DMS79 treated with DMSO at 0.1 percent for 48 hours (cell line): ENCODE measurements around the gene NDUFB3.
"Not testable (repeated sequence)": the region's sequence is repeated elsewhere in the genome, so short reads cannot be mapped to it uniquely, and the experiment has no call there.

Source experiments
- DNase-seq: peaks from one replicate; lab custom pipeline; 2025; lab: John Stamatoyannopoulos, UW

Gene NDUFB3

DNA sequence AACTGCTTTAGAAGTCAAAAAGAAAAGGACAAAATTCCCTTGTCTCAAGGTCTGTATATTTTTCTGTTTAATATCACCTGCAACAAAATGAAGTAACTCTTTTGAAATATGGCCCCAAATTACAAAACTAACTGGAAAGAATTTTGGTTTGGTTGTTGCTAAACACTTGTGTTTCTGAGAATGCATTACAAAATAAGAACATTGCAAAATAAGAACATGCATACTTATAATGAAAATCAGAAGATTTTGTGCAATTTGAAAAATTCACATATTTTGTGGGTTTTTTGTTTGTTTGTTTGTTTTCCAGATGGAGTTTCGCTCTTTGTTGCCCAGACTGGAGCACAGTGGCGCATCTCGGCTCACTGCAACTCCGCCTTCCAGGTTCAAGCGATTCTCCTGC is 21.8 kb downstream of the NDUFB3 start:
- no peak for DNase-seq

DNA sequence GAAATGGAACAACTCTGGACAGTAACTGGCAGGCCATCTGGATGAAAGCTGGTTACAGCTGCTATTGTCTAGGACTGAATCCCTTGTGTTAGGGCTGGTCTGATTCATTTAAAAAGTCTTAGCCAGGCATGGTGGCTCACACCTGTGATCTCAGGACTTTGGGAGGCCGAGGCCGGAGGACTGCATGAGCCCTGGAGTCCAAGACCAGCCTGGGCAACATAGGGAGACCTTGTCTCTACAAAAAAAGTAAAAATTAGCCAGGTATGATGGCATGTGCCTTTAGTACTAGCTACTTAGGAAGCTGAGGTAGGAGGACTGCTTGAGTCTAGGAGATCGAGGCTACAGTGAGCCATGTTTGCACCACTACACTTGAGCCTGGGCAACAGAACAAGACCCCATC is 28.7 kb downstream of the NDUFB3 start:
- DNase-seq: no peak

DNA sequence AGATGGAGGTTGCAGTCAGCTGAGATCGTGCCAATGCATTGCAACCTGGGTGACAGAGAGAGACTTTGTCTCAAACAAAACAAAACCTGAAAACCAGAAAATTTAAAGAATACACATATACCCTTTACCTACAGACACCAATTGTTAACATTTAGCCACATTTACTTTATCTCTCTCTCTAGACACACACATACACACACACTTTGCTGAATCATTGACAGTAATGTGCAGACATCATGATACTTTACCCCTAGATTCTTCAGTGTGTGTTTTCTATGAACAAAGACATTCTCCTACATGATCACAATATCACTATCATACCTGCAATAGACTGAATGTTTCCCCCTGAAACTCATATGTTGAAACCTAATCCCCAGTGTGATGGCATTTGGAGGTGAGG is 34.0 kb downstream of the NDUFB3 start:
- no peak for DNase-seq

DNA sequence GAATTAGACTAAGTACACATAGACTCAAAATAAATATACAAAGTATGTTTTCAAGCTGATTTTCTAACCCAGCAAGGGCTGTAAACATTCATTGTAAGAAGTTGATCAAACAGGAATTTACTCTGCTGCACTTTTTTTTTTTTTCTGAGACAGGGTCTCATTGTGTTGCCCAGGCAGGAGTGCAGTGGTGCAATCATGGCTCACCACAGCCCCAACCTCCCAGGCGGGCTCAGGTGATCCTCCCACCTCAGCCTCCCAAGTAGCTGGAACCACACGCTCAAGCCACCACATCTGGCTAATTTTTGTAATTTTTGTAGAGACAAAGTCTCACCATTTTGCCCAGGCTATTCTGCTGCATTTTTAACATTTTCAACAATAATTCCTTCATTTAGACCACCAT is 35.8 kb downstream of the NDUFB3 start:
- DNase-seq: no peak

DNA sequence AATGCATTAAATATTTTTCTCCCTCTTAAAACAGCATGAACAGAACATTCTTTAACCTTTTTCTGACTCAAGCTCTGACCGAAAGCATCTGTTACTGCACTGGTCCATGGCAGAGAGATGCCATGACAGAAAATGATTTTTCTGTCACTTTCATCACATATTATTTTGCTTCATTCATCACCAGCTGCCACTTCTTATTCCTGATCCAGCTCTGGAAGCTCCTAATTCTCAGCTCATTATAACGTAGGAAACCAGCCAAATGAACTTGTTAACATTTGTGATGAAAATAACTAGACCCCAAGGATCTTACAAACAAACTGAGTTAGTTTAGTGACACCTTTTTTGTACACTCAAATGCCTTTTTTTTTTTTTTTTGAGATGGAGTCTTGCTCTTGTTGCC is 36.5 kb downstream of the NDUFB3 start:
- no peak for DNase-seq

DNA sequence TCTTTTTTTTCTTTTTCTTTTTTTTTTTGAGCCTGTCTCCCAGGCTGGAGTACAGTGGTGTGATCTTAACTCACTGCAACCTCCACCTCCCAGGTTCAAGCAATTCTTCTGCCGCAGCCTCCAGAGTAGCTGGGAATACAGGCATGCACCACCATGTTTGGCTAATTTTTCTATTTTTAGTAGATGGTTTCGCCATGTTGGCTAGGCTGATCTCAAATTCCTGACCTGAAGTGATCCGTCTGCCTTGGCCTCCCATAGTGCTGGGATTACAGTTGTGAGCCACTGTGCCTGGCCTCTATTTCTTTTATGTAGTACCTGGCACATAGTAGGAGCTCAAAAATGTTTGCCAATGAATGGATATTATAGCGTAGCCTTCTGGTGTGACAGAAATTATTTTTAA is 37.4 kb downstream of the NDUFB3 start:
- DNase-seq: no peak

DNA sequence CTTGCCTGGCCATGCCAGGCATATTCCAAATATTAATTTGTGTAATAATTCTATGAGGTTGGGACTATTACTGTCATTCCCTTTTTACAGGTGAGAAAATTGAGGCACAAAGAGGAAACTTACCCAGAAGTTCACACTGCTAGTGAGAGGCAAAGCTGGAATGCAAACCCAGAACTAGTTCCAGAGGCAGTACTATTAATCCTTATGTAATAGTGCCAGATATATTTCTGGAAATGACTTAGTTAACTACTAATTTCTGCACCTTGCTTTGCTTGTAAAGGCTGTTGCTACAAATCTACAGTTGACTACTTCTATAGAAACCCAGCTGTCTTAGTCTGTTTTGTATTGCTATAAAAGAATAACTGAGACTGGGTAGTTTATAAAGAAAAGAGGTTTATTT is 38.8 kb downstream of the NDUFB3 start:
- DNase-seq: no peak

DNA sequence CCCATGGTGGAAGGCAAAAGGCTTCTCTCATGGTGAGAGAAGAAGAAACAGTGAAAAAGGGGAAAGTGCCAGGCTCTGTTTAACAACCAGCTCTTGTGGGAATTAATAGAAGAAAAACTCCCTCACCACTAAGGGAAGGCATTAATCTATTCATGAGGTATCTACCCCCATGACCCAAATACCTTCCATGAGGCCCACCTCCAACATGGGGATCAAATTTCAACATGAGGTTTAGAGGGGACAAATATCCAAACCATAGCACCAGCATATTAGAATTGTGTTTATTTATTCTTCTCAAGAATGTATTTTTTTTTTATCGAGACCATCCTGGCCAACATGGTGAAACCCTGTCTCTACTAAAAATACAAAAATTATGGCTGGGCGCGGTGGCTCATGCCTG is 39.3 kb downstream of the NDUFB3 start:
- DNase-seq: no peak

DNA sequence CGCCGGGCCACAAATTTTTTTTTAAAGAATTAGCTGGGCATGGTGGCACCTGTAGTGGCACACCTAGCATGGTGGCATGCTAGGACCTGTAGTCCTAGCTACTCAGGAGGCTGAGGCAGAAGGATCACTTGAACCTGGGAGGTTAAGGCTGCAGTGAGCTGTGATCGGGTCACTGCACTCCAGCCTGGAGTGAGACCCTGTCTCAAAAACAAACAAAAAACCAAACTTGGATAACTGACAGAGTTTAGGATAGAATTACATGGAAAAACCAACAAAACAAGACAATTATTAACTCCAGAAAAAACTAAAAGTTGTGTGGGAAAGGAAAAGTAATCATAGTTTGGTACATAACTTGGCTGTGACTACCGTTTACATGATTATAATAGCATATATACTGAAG is 42.5 kb downstream of the NDUFB3 start:
- no peak for DNase-seq

DNA sequence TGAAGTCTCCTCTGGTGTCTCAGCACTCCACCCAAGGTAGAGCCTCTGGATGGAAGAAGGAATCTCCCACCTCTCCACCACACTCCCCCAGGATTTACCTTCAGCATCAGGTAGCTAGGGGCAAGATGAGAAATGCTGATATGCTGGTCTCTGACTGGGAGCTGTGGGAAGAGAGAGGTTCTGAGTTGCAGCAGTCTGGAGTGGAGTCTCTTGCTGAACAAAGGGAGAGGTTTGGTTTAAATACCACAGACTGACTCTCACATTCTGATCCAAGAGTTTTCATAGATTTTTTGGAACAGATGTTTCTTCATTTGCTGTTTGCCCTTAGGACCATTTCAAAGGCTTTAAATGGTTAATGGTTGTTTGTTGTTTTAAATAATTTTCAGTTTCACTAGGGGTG is 43.0 kb downstream of the NDUFB3 start:
- DNase-seq: no peak

DNA sequence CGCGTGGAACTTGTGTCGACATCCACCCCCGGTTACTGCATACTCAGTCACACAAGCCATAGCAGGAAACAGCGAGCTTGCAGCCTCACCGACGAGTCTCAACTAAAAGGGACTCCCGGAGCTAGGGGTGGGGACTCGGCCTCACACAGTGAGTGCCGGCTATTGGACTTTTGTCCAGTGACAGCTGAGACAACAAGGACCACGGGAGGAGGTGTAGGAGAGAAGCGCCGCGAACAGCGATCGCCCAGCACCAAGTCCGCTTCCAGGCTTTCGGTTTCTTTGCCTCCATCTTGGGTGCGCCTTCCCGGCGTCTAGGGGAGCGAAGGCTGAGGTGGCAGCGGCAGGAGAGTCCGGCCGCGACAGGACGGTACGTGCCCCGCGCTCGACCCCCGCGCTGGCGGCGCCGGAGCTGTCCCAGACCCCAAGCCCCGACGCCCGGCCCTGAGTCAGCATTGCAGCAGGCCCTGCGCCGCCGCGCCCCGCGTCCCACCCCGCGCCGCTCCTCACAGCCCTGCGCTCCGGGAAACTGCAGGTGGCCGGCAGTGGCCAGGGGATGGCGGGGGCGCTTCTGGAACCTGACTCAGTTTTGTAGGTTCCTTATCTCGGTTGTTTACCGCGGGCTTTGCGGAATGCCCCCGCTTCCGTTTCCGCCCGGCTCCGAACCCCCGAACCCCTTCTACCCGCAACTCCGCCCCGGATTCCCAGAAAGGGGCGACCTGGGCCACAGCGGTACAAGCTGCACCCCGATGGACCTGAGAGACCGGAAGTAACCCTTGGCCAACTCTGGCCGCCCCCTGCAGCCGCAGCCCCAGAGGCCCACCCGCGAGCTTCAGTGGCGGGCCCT is 44.5 kb downstream of the NDUFB3 start, which contains the start of gene CFLAR:
Gene CFLAR, plus strand, starts transcription at position 50 of the 844 bp plus-strand sequence. CDS start 13,702 bp downstream, outside the sequence.
- peak; percentile 51 for DNase-seq

DNA sequence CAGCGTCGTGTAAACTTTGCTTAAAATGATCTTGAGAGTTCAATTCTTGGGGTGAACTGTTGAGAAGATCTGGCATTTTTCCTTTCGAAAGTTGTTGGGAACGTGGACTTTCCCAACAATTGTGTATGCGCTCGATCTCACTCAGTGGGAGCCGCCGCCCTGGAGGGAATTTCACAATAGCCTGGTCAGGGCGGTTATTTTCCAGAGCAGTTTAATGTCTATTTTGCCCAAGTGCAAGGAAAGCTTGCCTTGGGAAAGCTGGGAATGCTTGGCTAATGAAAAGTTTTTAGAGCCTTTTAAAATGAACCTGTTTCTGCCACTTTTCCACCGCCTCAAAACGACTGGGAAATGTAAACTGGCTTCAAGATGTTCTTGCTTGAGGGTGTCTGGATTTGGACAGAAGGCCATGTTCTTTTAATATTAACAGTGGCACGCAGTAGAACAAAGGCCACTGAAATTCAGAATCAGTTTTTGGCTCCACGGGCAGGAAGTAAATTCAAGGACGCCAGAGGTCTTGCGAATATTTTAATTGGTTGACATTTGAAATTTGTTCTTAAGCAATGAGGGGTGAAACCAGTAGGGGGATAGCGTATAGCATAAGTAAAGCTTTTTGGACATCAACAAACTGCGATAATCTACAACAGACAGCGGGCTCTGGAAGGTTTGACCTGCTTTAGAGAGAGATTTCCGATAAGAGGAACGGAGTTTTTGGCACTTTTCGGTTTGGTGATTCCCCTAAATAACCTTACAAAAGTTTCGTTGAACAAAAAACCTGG is 45.3 kb downstream of the NDUFB3 start:
- DNase-seq: peak; percentile 82

DNA sequence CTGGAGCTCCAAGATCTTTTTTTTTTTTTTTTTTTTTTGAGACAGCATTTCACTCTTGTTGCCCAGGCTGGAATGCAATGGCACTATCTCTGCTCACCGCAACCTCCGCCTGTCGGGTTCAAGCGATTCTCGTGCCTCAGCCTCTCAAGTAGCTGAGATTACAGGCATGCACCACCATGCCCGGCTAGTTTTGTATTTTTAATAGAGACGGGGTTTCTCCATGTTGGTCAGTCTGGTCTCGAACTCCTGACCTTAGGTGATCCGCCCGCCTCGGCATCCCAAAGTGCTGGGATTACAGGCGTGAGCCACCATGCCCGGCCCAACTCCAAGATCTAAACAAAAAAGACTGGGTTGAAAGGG is 45.9 kb downstream of the NDUFB3 start:
- not testable (repeated sequence) for DNase-seq

DNA sequence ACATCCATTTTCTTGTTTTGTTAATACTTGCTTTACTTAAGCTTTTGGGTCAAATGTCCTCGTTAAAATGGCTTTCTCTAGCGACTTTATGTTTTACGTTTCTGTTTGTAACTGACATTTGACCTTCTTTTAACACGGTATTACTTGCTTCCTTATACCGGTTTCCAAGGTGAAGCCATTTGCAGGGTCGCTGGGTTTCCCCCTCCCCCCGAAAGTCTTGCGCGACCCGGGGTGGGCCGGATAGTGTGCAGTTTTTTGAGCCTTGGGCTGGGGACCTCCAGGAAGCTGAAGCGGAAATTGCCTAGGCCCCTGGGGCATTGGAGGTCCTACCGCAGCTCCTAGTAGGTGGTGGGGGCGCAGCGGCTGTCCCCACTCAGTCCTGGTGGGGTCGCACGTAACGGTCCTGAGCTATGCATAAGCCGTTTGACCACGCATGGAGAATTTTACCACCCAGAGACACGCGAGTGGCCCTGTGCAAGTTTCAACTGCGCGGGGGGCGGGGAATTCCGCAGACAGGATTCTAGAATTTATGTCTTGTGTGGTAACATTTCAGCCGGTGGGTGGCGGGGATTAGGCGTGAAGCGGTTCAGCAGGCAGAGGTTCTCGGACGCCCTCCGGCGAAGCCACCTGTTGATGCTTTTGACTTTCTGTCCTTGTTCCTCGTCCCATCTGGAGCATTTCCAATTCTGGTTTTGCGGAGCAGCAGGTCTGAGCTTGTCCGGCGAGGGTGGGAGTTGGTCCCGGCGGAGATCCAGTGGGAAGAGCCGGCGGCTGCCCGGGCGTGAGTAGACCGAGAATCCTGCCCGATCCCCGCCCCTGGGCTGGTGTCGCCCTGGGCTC is 46.5 kb downstream of the NDUFB3 start:
- peak; percentile 82 for DNase-seq

DNA sequence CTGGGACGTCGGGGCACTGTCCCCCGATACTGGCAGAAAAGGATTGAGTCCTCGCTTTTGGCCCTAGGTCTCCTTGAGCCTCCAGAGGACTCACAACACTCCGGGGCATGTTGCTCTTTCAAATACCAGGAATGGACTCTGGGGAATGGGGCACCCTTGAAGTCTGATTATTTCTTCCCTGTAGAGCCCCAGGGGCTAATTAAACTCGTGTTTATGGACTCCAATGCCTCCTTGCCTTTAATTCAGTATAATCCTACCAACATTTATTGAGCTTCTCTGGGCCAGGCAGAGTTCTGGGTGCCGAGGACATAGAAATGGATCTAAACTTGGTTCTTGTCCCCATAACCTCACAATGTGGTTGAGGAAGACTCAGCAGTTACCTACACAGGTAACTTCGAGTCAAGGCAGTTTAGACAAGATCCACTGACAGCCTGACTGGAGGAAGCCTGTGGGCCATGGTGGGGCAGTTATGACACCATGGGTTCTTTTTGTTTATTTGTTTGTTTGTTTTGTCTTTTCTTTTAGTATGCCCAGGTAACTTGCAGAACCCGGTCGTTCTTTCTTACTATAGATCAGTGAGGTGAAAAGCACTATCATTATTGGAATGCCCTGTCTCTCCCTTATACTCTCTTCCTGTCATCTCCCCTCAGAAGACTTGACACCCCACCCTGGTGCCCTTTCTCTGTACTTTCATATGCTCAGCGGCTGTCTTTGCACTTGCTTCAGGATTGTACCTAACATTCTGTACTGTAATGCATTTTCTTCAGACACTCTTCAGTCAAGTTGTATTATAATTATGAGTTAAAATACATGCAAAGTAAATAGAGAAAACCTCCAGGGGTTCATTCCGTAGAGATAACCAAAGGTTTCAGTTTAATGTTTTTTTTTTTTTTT is 47.4 kb downstream of the NDUFB3 start:
- peak; percentile 68 for DNase-seq

DNA sequence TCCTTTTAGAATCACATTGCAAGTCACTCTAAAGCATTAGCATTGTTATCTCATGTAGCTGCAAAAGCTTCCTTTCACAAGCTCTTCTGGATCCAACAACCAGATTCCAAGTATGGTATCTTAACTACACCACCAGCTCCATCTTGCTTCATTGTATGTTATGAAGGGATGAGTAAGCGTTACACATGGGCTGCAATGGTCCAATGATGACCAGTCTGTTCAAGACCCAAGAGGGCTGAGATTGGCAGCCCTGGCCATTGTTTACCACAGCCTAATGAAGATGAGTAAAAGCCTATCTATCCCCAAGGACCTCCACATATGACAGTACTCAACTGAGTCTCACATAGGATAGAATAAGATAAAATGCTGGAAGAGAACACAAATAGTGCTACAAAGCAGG is 50.5 kb downstream of the NDUFB3 start:
- DNase-seq: no peak

DNA sequence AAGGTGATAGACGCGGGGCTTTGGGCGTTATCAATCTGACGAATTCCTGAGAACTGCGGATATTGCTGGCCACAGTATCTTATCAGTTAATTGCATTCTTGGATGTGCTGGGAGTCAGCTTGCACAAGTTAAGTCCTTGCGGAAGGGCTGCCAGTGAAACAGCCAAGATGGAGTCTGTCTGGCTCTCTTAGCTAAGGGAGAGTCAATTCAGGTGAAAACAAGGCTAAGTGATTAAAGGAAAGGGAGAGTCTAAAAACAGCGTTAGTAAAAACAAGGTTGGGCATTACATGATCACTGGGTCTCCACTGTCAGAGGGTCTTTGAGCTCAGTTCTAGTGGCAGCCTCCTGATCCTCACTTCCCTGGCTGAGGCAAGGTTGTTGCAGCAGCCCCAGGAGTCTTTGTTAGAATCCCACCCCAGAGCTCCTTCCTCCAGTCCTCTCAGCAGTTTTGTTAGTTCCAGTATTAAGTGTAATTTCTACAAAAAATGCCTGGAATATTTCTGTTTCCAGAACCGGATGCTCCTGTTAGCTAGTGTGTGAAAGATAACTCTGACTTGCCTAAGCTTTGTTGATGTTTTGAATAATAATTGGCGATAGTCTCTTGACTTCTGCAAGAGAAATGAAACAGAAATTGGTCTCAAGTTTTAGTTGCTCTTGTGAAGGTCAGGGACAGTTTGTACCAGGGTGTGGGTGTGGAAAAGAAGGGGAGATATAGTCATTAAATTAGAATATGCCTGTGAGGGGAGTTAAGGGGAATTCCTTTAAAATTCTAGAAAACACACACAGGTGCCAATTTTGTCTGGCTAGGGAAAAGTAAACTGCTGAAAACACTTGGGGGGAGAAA is 54.7 kb downstream of the NDUFB3 start:
- no peak for DNase-seq

DNA sequence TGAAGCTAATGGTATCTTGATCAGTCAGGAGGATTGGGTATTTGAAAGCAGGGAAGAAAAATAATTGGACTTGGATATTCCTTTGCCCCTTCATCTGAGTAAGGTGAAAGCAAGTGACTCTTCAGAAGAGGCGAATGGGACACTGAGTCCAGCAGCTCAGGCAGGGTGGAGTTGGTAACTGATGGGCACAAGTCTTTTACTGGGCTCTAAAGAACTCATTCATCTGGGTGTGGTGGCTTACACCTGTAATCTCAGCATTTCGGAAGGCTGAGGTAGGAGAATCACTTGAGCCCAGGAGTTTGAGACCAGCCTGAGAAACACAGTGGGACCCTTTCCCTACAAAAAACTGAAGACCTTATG is 55.3 kb downstream of the NDUFB3 start:
- DNase-seq: no peak

DNA sequence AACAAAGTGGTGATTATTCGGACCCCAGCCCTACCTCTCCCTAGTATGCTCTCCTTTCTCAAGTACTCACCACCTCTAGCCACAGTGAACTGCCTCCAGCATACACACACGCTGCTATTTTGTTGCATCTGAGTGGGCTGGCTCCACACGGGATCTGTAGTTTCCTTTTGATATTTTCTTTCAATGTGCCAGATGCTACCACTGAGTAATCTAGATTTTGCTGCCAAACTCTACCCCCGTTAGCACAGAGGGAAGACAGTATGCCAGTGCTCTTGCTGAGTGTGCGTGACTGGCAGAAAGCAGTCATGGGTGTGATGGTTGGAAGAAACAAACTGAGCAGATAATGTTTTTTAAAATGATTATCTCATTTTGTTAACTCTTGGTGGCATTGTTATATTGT is 55.8 kb downstream of the NDUFB3 start:
- DNase-seq: no peak

DNA sequence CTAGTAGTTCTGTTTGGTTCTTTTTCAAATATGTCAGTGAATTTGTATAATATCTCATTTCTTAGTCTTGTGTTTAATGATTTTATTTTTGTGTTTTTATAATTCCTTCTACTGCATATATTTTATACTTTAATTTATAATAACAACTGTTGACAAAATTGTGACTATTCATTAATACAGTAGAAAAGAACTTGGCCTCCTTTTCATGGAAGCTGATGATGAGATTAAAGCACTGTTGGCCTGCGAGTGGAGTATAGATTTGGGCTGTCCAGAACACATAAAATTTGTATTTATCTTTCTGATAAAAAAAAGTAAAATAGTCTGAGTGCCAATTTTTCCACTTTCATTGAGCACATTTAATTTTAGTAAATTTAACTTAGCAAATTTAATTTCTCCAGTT is 56.2 kb downstream of the NDUFB3 start:
- DNase-seq: no peak
